GM18505 (cell line): ENCODE results near the gene ERI3.

Experiments
- ATAC-seq: cut with Tn5 transposase; IDR thresholded peaks from one replicate; pipeline ENCODE4 v1.9.1; 2021; ENCODE audit not compliant: unreplicated experiment
- POLR2A ChIP-seq: IDR thresholded peaks from 4 replicates; pipeline ENCODE4 v1.6.1; 2011; ENCODE audit warnings: borderline replicate concordance; ENCODE audit not compliant: insufficient read depth, insufficient read length; ENCODE audit errors: extremely low read depth

Gene ERI3

GRCh38 chr1:44243782-44244495 is 111.1 kb downstream of the ERI3 start:
- TF ChIP-seq POLR2A = no peak
- no peak for ATAC-seq

GRCh38 chr1:44242746-44243145 is 112.3 kb downstream of the ERI3 start:
- no peak for ATAC-seq
- no peak for TF ChIP-seq POLR2A

GRCh38 chr1:44240802-44241671 is 114.0 kb downstream of the ERI3 start:
- ATAC-seq = no peak
- TF ChIP-seq POLR2A = no peak

DNA sequence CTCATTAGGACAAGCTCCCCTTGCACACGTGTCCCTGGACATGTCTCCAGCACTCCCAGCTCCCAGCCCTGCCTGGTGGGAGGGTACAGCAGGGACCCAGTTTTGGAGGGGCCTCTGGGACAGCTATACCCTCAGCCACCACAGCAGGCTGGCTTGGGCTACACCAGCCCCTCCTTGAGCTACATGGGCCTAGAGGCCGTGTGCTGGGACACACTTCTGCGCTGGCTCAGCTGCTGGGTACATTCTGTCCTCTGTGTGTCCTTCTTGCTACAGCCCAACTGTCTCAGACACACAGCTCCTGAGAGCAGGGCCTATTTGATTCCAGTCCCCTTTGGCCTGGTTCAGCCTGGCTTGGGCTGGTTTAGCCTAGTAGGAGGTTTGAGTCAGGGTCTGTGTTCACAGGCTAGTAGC is 115.1 kb downstream of the ERI3 start:
- ATAC-seq = no peak
- no peak for TF ChIP-seq POLR2A

GRCh38 chr1:44239331-44239960 is 115.6 kb downstream of the ERI3 start:
- ATAC-seq = no peak

DNA sequence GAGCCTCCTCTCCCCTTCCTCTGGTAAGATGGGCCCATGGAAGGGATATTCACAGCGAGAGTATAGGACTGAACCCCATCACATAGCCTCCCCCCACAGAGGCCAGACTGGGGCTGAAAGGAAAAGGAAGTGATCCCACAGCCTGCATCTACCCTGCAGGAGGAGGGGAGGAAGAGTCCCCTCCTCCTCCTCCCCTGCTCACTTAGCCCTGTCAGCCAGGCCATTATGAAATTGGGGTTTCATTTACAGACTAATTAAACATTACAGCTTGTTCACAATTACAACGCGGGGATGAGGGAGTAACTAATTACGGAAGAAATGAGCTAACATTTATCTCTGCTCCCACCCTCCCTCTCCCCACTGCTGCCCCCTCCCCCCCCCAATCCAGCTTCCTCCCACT is 116.4 kb downstream of the ERI3 start:
- no peak for ATAC-seq

More at GRCh38 chr1:44239331-44239960, 115.6 kb downstream of the ERI3 start:
- no peak for TF ChIP-seq POLR2A

GRCh38 chr1:44237721-44238457 is 117.2 kb downstream of the ERI3 start:
- no peak for TF ChIP-seq POLR2A
- ATAC-seq = no peak

More for the DNA sequence above, 116.4 kb downstream of the ERI3 start:
- no peak for TF ChIP-seq POLR2A

DNA sequence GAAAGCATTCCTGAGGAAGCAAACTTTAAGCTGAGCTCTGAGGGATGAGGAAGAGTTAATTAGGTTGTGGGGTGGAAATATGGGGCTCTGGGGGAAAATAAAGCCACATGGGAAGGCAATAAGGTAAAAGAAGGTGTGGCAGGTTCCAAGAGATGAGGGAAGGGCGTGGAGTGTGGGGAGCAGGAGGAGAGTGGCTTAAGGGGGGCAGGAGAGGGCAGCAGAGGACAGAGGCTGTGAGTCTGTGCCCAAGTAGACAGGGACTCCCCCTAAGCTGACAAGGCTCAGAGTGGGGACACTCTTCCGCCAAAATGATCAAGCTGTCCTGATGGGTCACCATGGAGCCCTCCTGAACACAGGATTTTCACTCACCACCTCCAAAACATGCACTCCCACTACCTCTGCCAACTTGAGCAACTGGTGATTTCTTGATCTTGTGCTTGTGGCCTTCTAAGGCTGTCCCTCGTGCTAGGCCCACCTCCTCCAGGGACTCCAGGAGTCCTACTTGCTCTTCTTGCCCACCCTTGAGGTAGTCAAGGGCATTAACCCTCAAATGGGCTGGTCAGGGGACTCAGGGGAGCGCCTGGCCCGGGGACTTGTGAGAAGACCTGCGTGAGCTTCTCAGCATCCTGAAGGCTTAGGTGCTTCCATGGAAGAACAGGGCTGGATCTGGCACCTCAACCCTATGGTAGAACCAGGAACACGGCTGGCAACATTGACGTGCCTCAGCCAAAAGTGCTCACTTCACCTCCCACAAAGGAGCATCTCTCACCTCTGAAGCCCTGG is 118.4 kb downstream of the ERI3 start:
- ATAC-seq = no peak
- no peak for TF ChIP-seq POLR2A

DNA sequence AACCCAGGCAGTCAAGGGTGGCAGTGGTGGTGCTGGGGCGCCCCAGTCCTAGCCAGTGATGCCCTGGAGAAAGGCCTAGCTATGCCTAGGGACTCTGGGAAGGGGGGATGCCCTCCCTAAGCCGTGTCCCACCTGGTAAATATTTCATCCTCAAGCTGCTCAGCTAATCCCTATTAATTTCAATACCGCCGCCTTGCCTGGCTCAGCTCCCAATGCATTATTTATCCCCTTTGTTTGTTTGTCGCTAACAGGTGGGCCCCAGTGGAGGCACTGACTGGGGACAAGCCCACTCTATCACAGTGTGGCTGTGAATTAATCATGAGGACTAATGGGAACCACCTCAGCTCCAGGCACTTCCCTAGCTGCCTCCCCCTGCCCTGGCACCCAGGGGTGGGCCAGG is 119.2 kb downstream of the ERI3 start:
- no peak for ATAC-seq
- no peak for TF ChIP-seq POLR2A

- ATAC-seq = no peak
- no peak for TF ChIP-seq POLR2A
Measured at GRCh38 chr1:44233593-44233992, 121.5 kb downstream of the ERI3 start.

GRCh38 chr1:44230796-44231195 is 124.3 kb downstream of the ERI3 start:
- no peak for TF ChIP-seq POLR2A
- no peak for ATAC-seq

DNA sequence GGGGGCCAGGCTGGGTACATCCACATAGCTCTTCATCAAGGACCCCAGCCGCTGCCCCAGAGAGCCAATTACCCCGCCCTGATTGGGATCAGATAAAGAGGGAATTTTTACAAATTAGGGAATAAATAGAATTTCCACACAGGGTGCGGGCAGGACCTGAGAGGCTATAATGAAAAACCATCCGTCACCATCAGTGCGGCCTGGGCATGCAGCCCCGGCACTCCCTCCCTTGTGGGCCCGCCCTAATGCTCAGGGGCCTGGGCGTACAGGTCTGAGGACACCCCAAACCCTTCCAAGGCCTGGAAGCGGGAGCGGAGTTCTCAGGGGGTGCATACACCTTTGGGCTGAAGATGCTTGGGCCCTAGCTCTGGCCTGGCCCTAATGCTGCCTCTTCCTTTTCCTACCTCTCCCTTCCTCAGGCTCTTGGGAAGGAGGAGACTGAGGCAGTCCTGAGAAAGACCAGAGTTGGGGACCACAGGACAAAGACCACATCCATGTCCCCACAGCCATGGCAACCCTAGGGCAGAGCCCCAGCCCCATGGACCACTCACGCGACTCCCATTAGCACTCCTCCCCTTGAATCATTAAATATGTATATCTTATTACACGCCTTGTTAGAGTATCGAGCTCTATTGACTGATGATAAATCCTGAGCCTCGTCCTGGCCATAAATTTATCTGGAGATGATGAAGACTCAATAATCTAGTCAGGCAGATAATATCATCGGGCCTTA is 125.5 kb downstream of the ERI3 start:
- no peak for TF ChIP-seq POLR2A
- no peak for ATAC-seq
